NCI-H1105 (cell line): Measurements from ENCODE around the gene PLXNA1.
A peak's percentile ranks its signal among the peaks of the same experiment; 100 is the strongest.

ENCODE experiments used
- DNase-seq: peaks from one replicate; lab custom pipeline; 2025; lab: John Stamatoyannopoulos, UW

Gene PLXNA1

DNA sequence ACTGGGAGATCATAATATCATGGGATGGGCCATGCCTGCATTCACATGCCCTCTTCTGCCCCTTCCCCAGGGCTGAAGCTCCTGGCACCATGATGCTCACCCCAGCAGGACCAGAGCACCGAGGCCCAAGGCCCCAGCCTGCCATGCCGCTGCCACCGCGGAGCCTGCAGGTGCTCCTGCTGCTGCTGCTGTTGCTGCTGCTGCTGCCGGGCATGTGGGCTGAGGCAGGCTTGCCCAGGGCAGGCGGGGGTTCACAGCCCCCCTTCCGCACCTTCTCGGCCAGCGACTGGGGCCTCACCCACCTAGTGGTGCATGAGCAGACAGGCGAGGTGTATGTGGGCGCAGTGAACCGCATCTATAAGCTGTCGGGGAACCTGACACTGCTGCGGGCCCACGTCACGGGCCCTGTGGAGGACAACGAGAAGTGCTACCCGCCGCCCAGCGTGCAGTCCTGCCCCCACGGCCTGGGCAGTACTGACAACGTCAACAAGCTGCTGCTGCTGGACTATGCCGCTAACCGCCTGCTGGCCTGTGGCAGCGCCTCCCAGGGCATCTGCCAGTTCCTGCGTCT lies 5.6 kb downstream of the PLXNA1 start:
- no peak for DNase-seq

DNA sequence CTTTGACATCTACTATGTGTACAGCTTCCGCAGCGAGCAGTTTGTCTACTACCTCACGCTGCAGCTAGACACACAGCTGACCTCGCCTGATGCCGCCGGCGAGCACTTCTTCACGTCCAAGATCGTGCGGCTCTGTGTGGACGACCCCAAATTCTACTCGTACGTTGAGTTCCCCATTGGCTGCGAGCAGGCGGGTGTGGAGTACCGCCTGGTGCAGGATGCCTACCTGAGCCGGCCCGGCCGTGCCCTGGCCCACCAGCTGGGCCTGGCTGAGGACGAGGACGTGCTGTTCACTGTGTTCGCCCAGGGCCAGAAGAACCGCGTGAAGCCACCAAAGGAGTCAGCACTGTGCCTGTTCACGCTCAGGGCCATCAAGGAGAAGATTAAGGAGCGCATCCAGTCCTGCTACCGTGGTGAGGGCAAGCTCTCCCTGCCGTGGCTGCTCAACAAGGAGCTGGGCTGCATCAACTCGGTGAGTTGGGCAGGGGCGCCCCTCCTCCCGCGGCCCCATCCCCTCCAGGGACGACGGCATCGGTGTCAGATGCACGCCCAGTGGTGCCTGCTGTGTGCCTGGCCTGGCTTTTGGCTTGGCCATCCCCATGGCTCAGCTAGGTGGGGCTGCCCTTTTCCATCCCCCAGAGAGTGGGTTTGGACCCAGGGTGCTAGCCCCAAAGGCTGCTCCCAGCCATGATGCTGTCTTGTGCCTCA lies 6.6 kb downstream of the PLXNA1 start:
- DNase-seq, result no peak

DNA sequence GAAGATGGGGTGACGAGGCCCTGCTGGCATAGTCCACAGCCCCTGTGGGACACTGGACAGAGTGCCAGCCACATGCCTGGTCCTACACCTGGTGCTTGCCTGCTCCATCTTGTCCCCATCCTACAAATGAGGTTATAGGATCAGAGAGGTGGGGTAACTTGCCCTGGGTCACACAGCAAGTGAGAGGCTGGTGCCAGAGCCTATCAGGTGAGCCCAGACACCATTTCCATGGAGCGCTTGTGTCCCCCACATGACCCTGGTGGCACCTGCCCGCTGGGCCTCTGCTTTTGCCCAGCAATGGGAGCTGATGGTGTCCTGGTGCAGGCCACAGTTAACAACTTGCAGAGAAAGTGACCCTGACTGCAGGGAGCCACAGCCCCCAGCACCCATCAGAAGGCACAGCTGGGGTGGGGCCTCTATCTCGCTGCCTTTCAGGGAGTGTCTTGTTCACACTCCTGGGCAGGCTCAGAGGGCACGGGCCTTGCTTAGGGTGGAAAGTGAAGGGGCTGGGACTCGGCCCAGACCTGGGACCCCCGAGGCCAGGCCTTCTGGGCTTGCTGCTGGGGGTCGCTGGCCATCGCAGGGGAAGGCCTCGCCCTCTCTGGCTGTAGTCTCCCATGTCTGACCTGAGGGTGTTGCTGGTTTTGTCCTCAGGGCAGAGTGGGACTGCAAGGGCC lies 7.2 kb downstream of the PLXNA1 start:
- no peak for DNase-seq

DNA sequence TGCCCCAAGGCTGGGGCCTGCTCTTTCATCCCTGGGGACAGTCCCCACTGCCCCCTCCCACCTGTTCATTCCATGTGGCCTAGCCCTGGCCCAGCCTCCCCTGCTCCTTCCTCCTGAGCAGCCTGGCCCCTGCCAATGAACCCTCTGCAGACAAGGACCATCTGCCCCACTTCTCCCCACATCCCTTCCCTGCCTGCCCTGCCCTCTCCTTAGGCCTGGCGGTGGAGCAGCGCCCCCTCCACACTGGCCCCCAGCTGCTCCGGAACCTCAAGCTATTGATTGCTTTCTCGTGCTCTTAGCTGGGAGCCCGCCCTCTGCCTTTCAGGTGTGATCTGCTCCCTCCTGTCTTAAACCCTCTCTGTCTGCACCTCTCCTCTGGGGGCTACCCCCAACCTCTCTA lies 8.0 kb downstream of the PLXNA1 start:
- no peak for DNase-seq

DNA sequence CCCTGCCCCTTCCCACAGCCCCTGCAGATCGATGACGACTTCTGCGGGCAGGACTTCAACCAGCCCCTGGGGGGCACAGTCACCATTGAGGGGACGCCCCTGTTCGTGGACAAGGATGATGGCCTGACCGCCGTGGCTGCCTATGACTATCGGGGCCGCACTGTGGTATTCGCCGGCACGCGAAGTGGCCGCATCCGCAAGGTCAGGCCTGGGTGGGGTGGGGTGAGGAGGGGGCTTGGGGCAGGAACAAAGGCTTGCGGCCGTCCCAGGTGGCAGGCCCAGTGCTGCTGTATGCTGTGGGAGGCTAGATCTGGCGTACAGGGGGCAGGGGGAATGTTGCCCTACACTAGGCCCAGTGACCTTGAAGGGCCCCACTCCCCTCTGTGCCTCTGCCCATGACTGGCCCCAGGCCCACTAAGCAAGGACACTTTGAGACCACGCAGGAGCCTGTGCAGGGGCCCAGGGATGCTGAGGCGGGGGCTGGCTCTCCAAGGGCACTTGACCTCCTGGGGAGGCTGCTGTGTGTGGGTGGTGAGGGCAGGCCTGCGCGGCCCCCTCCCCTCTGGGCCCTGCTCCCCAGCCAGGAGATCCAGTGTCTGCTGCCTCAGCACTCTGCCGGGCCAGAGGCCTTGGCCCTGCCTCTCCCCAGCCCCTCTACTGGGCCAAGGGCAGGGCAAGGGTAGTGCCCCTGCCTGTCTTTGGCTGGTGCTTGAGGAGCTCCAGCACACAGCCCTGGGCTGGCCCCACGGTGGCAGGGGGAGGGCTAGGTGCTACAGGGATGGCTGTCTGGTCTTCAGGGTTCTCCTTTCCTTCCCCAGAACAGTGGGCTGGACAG lies 8.7 kb downstream of the PLXNA1 start:
- no peak for DNase-seq

DNA sequence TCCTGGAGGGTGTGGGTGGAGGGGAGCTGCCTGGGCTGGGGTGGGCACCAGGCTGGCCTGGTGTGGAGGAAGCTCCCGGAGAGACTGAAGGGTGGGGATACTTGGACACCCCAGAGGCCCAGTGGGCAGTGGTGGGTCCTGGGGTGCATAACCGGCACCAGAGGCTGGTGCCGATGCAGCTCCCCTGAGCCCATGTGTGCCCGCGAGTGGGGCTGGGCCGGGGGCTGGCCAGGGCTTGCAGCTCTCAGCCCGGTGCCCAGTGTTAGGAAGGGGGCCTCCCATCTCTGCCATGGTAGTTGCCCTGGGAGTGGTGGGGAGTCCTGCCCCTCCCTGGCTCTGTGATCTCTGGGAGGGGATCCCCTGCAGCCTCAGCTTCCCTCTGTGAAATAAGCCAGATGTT lies 9.3 kb downstream of the PLXNA1 start:
- no peak for DNase-seq

DNA sequence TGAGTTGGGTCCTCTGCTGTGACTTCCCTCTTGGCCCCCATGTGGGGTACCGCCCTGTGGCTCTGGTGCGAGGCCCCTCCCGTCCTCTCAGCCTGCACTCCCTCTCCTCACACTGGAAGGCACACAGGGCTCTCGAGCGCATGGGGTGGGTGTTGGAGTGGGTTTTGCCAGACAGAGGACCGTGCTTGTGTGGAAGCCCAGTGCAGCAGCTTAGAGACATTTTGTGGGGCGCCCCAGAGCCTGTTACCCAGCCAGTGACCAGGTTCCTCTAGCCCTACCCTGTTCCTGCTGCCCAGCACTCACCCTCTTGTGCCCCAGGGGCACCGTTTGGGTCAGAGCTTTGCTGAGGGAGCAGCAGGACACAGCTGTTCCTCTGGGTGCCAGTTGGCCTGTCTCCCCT lies 9.9 kb downstream of the PLXNA1 start:
- DNase-seq, result no peak

GRCh38 chr3:126993436-126993835 lies 10.5 kb downstream of the PLXNA1 start:
- DNase-seq, result no peak

DNA sequence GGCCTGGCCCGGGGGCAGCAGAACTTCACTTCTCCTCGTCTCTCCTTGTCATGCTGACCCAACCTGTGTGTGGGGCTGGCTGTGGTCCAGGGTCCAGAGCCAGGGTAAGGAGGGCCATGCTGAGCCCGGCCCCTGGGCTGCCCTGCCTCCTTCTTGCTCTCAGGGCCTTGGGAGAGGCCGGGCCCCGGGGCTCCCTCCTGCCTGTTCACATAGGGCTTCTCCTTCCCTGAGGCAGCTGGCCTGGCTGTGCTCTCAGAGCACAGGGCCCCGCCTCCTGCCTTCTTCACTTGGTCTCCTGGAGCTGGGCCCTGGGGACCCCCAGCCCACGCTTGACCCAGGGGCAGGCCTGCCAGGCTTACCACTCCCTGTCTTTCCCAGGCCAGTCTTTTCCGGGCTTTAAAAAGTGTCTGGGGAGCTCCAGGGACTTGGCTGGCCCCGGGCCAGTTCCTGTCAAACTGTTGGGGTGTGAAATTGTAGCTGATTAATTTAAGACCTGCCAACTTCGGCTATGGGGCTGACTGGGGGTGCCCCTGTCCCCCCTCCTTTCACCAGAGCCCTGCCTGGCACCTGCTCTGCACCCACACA lies 11.8 kb downstream of the PLXNA1 start:
- no peak for DNase-seq

GRCh38 chr3:126995254-126995780 lies 12.4 kb downstream of the PLXNA1 start:
- DNase-seq, result no peak

GRCh38 chr3:126995926-126996512 lies 13.1 kb downstream of the PLXNA1 start:
- no peak for DNase-seq

DNA sequence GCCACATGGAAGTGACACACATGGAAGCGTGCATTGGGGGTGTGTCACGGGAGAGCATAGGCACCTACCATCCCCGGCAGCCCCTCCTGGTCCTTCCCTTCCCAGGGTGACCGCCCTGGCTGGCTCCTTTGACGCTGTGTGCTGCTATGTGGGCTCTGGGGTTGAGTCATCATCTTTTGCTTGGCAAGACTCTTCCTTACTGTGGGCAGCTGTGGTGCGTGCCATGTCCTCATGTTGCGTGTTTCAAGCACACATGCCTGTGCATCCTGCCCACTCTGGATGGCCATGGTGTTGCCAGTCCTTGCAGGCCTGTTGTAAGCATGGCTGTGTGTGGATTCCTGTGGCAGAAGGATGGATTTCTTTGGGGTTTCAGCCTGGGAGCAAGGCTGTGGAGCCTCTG lies 14.0 kb downstream of the PLXNA1 start:
- DNase-seq, result no peak

- no peak for DNase-seq
Measured at GRCh38 chr3:126997455-126998038, 14.6 kb downstream of the PLXNA1 start.

DNA sequence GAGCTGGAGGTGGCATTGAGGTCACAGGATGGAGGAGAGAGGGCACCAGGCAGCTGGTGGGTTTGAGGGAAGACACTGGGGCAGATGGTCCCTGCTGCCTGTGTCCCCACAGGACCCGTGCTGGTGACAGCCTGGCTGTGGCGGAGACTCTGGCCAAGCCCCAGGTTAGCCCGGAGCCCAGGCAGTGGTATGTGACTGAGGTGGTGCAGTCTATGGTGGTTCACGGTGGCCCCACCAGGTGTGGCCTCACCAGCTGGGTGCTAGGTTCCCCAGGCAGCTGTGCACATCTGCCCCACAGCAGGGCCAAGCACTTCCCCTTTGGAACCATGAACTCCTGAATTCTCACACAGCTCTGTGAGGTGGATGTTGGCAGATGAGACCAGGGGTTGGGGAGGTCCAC lies 15.4 kb downstream of the PLXNA1 start:
- no peak for DNase-seq

GRCh38 chr3:126998728-126999127 lies 15.8 kb downstream of the PLXNA1 start:
- peak; percentile 96 for DNase-seq

GRCh38 chr3:126999383-126999782 lies 16.5 kb downstream of the PLXNA1 start:
- DNase-seq, result no peak

GRCh38 chr3:127000119-127000518 lies 17.2 kb downstream of the PLXNA1 start:
- DNase-seq, result no peak

DNA sequence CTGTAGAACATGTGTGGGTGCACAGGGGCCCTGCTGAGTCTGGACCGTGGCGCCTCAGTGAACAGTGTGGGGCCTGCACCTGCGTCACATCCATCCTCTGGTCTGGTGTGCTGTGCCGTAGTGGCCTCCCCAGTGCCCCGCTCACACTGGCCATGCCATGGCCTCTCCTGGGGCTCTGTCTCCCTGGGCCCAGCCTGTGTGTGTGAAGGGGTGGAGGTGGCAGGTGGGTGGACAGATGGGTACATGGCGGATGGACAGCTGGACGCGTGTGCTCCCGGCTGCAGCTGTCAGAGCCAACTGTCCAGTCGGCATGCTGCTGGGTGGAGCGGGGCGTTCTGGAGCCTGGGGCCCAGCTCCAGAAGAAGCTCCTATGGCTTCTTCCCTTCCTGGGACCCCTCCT lies 17.8 kb downstream of the PLXNA1 start:
- DNase-seq, result no peak

DNA sequence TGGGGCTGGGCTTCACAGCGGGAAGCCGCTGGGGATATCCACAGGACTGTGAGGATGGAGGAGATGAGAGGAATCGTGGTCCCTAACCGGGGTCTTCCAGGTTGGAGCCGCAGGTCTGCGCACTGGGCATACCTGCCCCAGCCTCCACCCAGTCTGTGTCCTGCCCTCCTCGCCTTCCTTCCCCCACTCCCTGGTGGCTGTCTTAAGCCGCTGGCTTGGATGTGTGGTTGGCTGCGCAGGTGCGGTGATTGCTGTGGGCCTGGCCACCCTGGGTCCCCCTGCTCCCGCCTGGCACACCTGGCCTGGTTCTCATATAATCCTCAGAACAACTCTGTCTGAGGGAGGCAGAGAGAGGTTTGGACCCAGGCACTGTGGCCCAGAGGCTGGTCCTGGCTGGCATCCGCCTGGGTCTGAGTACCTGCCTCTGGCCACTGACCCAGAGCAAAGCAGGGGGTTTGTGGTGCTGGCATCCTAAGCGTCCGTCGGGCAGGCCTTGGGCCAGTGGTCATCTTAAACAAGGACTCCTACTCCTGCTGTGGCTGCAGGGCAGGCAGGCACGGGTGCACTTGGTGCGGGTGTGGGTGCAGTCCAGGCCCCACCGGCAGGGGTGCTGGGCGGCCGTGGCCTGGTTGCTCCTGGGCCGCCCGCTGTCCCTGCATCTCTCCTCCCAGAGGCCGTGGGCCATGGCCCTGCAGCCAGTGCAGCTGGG lies 18.7 kb downstream of the PLXNA1 start:
- DNase-seq, result no peak
